OCI-LY1 (cell line): ENCODE data around the gene C19orf73.

Experiments
- EZH2 ChIP-seq: fragments of 200-600 bp; sonication (generic), shearing (Covaris generic); IDR thresholded peaks from 2 replicates; pipeline ENCODE4 v1.8.0; 2017; ENCODE audit warnings: borderline replicate concordance, mixed run types, mild to moderate bottlenecking, antibody characterized with exemption, low read length, moderate library complexity, mixed read lengths
- TF ChIP-seq, protein P1 (sequence below): fragments of 200-600 bp; sonication (generic), shearing (Covaris generic); IDR thresholded peaks from 2 replicates; pipeline ENCODE4 v1.5.1; 2017; ENCODE audit warnings: mild to moderate bottlenecking, antibody characterized with exemption, low read length, moderate library complexity, mixed read lengths

DNA sequence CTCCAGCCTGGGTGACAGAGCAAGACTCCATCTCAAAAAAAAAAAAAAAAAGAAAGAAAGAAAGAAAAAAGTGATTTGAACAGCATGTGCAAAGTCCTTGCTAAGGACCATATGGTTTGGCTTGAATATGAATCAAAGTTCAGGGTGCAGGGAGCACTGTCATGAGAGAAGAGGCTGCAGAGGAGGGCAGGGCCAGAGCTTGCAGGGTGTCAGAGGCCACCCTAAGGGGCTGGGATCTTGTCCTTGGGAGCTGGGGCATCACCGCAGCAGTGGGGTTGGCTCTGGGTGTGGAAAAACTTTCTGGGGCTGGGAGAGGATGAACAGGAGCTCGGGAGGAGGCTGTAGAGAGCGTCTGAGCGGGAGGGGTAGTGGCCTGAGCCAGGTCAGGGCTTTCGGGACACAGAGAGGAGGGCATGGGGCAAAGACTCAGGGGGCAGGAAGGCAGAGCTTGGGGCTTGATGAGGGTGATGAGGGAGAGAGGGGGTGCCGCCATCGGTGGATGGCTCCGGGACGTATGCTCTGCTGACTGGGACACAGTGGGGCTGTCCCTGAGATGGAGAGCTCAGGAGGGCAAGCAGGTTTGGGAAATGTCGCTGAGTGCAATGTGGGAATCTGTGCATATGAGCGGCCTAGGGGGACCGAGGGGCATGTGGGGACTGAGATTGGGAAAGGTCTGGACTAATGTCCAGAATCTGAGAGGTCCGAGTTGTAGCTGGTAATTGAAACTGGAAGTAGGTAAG lies 41.7 kb upstream of the C19orf73 start:
- TF ChIP-seq EZH2: no peak
- TF ChIP-seq, protein P1, sequence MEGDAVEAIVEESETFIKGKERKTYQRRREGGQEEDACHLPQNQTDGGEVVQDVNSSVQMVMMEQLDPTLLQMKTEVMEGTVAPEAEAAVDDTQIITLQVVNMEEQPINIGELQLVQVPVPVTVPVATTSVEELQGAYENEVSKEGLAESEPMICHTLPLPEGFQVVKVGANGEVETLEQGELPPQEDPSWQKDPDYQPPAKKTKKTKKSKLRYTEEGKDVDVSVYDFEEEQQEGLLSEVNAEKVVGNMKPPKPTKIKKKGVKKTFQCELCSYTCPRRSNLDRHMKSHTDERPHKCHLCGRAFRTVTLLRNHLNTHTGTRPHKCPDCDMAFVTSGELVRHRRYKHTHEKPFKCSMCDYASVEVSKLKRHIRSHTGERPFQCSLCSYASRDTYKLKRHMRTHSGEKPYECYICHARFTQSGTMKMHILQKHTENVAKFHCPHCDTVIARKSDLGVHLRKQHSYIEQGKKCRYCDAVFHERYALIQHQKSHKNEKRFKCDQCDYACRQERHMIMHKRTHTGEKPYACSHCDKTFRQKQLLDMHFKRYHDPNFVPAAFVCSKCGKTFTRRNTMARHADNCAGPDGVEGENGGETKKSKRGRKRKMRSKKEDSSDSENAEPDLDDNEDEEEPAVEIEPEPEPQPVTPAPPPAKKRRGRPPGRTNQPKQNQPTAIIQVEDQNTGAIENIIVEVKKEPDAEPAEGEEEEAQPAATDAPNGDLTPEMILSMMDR: no peak
